Omental fat pad (tissue), 4 donors: ENCODE measurements around the gene SLC7A6. TPM values are rescaled to one million over a fixed set of nuclear protein-coding genes. Genes with fewer than 3 reads are reported as not detected.

Experiments used
- ATAC-seq: fragments of 150-250 bp; one replicate; pipeline ENCODE4 v1.9.1; 2016; ENCODE audit warnings: mild to moderate bottlenecking, moderate library complexity; ENCODE audit not compliant: low FRiP score
- DNase-seq: peaks from one replicate; pipeline ENCODE4 v3.0.0-alpha.2; 2019; ENCODE audit warnings: low spot score
- total RNA-seq, 4 donors: library from RNA; depleted of rRNA; stranded (reverse); fragments of >200 nt; gene quantifications; one replicate each; pipeline ENCODE4 v1.1.0, GENCODE V29; 2016
- TF ChIP-seq, protein P1 (sequence below), 3 donors: fragments of 450-650 bp; IDR thresholded peaks; one replicate each; pipeline ENCODE4 v1.5.1; 2016 to 2017; ENCODE audit warnings: antibody characterized with exemption in 3 of 3, mild to moderate bottlenecking in 3 of 3, moderate library complexity in 2 of 3

Gene SLC7A6
- total RNA-seq, 4 donors from 2014 or later, result 129 to 181 (median 147) TPM

DNA sequence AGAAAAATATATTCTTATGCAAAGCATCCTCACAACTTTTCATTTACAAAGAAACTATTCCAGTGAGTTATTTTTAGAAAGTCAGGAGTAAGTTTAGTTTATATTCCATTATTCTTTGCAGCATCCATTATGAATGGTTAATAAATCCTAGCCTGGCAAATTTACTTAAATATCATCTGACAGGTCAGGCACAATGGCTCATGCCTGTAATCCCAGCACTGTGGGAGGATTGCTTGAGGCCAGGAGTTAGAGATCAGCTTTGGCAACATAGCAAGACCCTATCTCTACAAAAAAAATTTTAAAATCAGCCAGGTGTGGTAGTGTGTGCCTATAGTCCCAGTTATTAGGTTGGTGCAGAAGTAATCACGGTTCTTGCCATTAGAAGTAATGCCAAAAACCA, 41.3 kb upstream of the SLC7A6 start:
- ATAC-seq (no peak), DNase-seq (no peak)
- TF ChIP-seq, protein P1, sequence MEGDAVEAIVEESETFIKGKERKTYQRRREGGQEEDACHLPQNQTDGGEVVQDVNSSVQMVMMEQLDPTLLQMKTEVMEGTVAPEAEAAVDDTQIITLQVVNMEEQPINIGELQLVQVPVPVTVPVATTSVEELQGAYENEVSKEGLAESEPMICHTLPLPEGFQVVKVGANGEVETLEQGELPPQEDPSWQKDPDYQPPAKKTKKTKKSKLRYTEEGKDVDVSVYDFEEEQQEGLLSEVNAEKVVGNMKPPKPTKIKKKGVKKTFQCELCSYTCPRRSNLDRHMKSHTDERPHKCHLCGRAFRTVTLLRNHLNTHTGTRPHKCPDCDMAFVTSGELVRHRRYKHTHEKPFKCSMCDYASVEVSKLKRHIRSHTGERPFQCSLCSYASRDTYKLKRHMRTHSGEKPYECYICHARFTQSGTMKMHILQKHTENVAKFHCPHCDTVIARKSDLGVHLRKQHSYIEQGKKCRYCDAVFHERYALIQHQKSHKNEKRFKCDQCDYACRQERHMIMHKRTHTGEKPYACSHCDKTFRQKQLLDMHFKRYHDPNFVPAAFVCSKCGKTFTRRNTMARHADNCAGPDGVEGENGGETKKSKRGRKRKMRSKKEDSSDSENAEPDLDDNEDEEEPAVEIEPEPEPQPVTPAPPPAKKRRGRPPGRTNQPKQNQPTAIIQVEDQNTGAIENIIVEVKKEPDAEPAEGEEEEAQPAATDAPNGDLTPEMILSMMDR (IDR thresholded peaks at IDR 0.05), result no peak

GRCh38 chr16:68226116-68226515, 38.2 kb upstream of the SLC7A6 start:
- TF ChIP-seq, protein P1 (IDR thresholded peaks at IDR 0.05), result no peak
- ATAC-seq (no peak), DNase-seq (no peak)

DNA sequence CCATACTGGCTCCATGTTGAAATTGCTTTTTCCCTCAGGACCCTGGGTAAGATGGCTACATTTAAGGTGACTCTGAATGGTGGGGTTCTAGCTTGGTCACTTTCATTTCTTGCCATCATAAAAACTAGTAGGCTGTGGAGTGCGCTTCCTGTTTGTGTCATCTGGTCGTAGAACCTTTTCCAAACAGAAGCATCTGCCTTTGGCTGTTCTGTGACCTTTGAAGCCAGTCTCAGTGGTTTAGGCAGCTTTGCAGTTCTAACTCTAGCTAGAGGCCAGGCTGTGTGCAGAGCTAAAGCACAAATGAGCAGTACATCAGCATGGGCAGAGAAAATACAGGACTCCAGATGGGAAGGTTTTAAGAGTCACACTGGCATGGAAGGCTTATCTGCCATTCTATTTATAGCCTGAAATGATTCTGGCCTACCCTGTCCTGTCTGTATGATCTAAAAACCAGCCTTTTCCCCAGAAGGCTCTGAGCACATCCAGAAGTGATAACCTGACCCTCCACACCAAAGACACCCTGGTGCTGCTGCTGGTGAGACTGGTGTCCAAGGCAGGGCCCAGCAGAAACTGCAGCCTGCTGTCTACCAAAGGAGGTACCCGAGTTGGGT, 37.0 kb upstream of the SLC7A6 start:
- TF ChIP-seq, protein P1 (IDR thresholded peaks at IDR 0.05), result no peak
- no peak for ATAC-seq
- no peak for DNase-seq

DNA sequence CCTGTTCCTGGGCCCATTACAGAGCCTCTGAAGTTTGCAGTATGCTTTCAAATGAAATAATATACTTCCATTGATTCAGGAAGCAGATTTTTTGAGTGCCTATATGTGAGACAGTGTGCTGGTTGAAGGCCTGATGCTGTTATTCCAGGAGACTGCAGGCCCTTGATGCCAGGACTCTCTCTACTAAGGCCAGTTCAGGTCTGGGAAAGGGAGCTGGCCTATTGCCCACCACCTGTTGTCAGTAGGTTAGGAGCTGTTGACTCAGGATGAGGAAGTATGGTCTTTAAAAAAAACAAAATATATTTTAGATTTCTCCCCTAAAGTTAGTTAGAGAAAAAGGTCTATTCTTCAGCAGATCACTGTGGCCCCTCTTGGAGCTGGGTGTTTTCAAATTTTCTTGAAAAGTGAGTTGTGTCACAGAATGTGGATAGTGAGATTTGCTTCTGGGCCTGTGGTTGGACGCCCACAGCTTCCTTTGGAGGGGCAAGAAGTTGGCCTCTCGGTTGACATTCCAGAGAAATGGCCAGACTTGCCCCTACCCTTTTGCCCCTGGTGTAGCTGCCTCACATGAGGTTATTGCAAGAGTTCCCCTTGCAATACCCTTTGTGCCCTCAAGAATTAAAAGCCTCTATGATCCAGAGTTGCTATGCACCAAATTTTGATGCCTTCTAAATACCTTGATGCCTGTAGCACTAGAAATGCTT, 36.3 kb upstream of the SLC7A6 start:
- no peak for DNase-seq
- no peak for ATAC-seq
- TF ChIP-seq, protein P1 (IDR thresholded peaks at IDR 0.05), result no peak

GRCh38 chr16:68228652-68229051, 35.7 kb upstream of the SLC7A6 start:
- ATAC-seq (no peak), DNase-seq (no peak)
- TF ChIP-seq, protein P1 (IDR thresholded peaks at IDR 0.05), result no peak

- ATAC-seq (peak; percentile 24), DNase-seq (no peak)
- TF ChIP-seq, protein P1 (IDR thresholded peaks at IDR 0.05), result peak in 2 of 3 donors; percentile 53 to 70
Observed at GRCh38 chr16:68229431-68230175, 34.7 kb upstream of the SLC7A6 start.
